CD8-positive, alpha-beta memory T cell (primary cell): ENCODE results near the gene AFG3L2. TPM values are rescaled to one million over a fixed set of nuclear protein-coding genes. Genes with fewer than 3 reads are reported as not detected.
A peak's percentile ranks its signal among the peaks of the same experiment; 100 is the strongest.

Experiments used
- CTCF ChIA-PET: fragments of 350-600 bp; sonication (Branson Sonifier 250); formaldehyde crosslinking; loops from one replicate; lab custom pipeline; 2021; ENCODE audit warnings: antibody characterized with exemption; lab: Charles Lee
- POLR2A ChIA-PET: fragments of 350-600 bp; sonication (Branson Sonifier 250); formaldehyde crosslinking; loops from one replicate; lab custom pipeline; 2021; ENCODE audit warnings: antibody characterized with exemption; lab: Charles Lee
- DNase-seq, 5 donors: peaks; one replicate each; pipeline versions ENCODE4 v3.0.0 to v3.0.0-alpha.2; 2020 to 2022; ENCODE audit warnings: mixed read lengths in 1 of 5
- H3K27ac ChIP-seq: one replicate; pipeline ENCODE4 v1.7.0; 2013; ENCODE audit warnings: low read depth, mild to moderate bottlenecking, low read length, moderate library complexity
- H3K27me3 ChIP-seq: 2 replicates; pipeline ENCODE4 v1.7.0; 2013; ENCODE audit warnings: low read length, mild to moderate bottlenecking; ENCODE audit not compliant: insufficient read depth, poor library complexity, severe bottlenecking
- H3K36me3 ChIP-seq: 2 replicates; pipeline ENCODE4 v1.7.0; 2013; ENCODE audit warnings: mild to moderate bottlenecking, low read length, moderate library complexity; ENCODE audit not compliant: insufficient read depth
- H3K4me1 ChIP-seq: 2 replicates; pipeline ENCODE4 v1.7.0; 2013; ENCODE audit warnings: mild to moderate bottlenecking, low read length, moderate library complexity; ENCODE audit not compliant: insufficient read depth
- H3K4me3 ChIP-seq: 2 replicates; pipeline ENCODE4 v1.7.0; 2013; ENCODE audit warnings: mild to moderate bottlenecking, low read length
- H3K9me3 ChIP-seq: 2 replicates; pipeline ENCODE4 v1.7.0; 2013; ENCODE audit warnings: mild to moderate bottlenecking, low read length
- H3K27ac Mint-ChIP-seq, 8 donors: one replicate each; pipeline ENCODE4 v1.8.0; 2020 to 2021; ENCODE audit warnings: mixed read lengths in 8 of 8, mild to moderate bottlenecking in 6 of 8, inconsistent platforms in 3 of 8, moderate library complexity in 3 of 8
- H3K27me3 Mint-ChIP-seq, 2 donors: one replicate each; pipeline ENCODE4 v1.8.0; 2020 to 2021; ENCODE audit warnings: mixed read lengths in 2 of 2, mild to moderate bottlenecking in 1 of 2, moderate library complexity in 1 of 2
- H3K36me3 Mint-ChIP-seq, 3 donors: one replicate each; pipeline ENCODE4 v1.8.0; 2020 to 2021; ENCODE audit warnings: mixed read lengths in 3 of 3, inconsistent platforms in 1 of 3, mild to moderate bottlenecking in 1 of 3
- H3K4me1 Mint-ChIP-seq, 3 donors: one replicate each; pipeline ENCODE4 v1.8.0; 2020 to 2021; ENCODE audit warnings: mixed read lengths in 3 of 3, inconsistent platforms in 1 of 3, mild to moderate bottlenecking in 1 of 3
- H3K4me3 Mint-ChIP-seq, 7 donors: one replicate each; pipeline ENCODE4 v1.8.0; 2020 to 2021; ENCODE audit warnings: mixed read lengths in 7 of 7, mild to moderate bottlenecking in 6 of 7, moderate library complexity in 4 of 7, inconsistent platforms in 2 of 7
- H3K9me3 Mint-ChIP-seq, 5 donors: one replicate each; pipeline ENCODE4 v1.8.0; 2020 to 2022; ENCODE audit warnings: mixed read lengths in 5 of 5, mild to moderate bottlenecking in 3 of 5, moderate library complexity in 2 of 5, inconsistent platforms in 1 of 5
- polyA plus RNA-seq: library from polyadenylated mRNA; unstranded; fragments of 300-500 nt; fragmentation: Illumina TruSeq; gene quantifications from one replicate; pipeline ENCODE4 v1.2.3, GENCODE V29; 2021
- total RNA-seq, 2 experiments: library from RNA; stranded (reverse); gene quantifications; one replicate each; pipeline ENCODE4 v1.2.3, GENCODE V29; 2021

The AFG3L2 gene
- total RNA-seq (10 to 100 TPM; 75.6 to 75.8 TPM), polyA plus RNA-seq (38.4 TPM)

GRCh38 chr18:12376754-12377555, at the start of gene AFG3L2:
Gene AFG3L2, minus strand, starts transcription at chr18:12377227. Its CDS starts 145 bp downstream, at chr18:12377082.
- H3K36me3 Mint-ChIP-seq, result peaks cover 0 to 9% (median 3%) of the 10 kb centered on the region in 3 donors
- H3K27ac Mint-ChIP-seq, result peak within 1 kb of the TSS; percentile 88 to 98 (median 95)
- no peaks in the 10 kb centered on the region for H3K9me3 ChIP-seq
- ChIA-PET POLR2A (interaction anchor here (0.6 to 1.6 kb wide), 12 partner anchors 29 to 761 kb away, joined by 3 to 24 read pairs (median 7); partner anchors contain the start of genes CEP192, CEP76, PRELID3A and PSMG2), CTCF (interaction anchor here (0.8 to 3.1 kb wide), 7 partner anchors 10 to 558 kb away, joined by 3 to 19 read pairs (median 3); partner anchors contain the start of genes CEP76, PRELID3A and PSMG2)
- no peaks in the 10 kb centered on the region for H3K27me3 ChIP-seq
- peak within 1 kb of the TSS; percentile 89 for H3K4me3 ChIP-seq
- no peaks in the 10 kb centered on the region for H3K36me3 ChIP-seq
- DNase-seq, result peak; percentile 100
- H3K4me1 Mint-ChIP-seq, result peaks cover 42 to 50% (median 46%) of the 10 kb centered on the region in 3 donors
- H3K27ac ChIP-seq, result peak within 1 kb of the TSS; percentile 95
- no peaks in the 10 kb centered on the region for H3K27me3 Mint-ChIP-seq
- peak within 1 kb of the TSS; percentile 89 to 96 (median 89) for H3K4me3 Mint-ChIP-seq
- H3K4me1 ChIP-seq, result peaks cover 45% of the 10 kb centered on the region
- peaks cover 0 to 3% (median 0%) of the 10 kb centered on the region in 5 donors for H3K9me3 Mint-ChIP-seq

GRCh38 chr18:12424252-12424651, 47.2 kb upstream of the AFG3L2 start:
- Histone ChIP-seq H3K4me1 (no peaks in the 10 kb centered on the region), H3K36me3 (no peaks in the 10 kb centered on the region), H3K9me3 (no peaks in the 10 kb centered on the region), H3K4me3 (no peak overlapping the region), H3K27ac (no peak overlapping the region), H3K27me3 (no peaks in the 10 kb centered on the region)
- ChIA-PET CTCF (no interaction called here), POLR2A (no interaction called here)
- no peak for DNase-seq
- peaks cover 0 to 7% of the 10 kb centered on the region in 2 donors for H3K27me3 Mint-ChIP-seq
- H3K9me3 Mint-ChIP-seq, result no peaks in the 10 kb centered on the region
- no peak overlapping the region for H3K4me3 Mint-ChIP-seq
- H3K4me1 Mint-ChIP-seq, result peaks cover 3 to 9% (median 5%) of the 10 kb centered on the region in 3 donors
- no peak overlapping the region for H3K27ac Mint-ChIP-seq
- H3K36me3 Mint-ChIP-seq, result no peaks in the 10 kb centered on the region

GRCh38 chr18:12423820-12424219, 46.8 kb upstream of the AFG3L2 start:
- DNase-seq, result no peak
- peaks cover 0 to 7% of the 10 kb centered on the region in 2 donors for H3K27me3 Mint-ChIP-seq
- Histone ChIP-seq H3K27me3 (no peaks in the 10 kb centered on the region), H3K27ac (no peak overlapping the region), H3K4me3 (no peak overlapping the region), H3K9me3 (no peaks in the 10 kb centered on the region), H3K4me1 (no peaks in the 10 kb centered on the region), H3K36me3 (no peaks in the 10 kb centered on the region)
- CTCF ChIA-PET, result no interaction called here
- no peaks in the 10 kb centered on the region for H3K36me3 Mint-ChIP-seq
- POLR2A ChIA-PET, result no interaction called here
- H3K9me3 Mint-ChIP-seq, result no peaks in the 10 kb centered on the region
- H3K4me3 Mint-ChIP-seq, result no peak overlapping the region
- H3K27ac Mint-ChIP-seq, result no peak overlapping the region
- H3K4me1 Mint-ChIP-seq, result peaks cover 3 to 9% (median 5%) of the 10 kb centered on the region in 3 donors

GRCh38 chr18:12423393-12423792, 46.4 kb upstream of the AFG3L2 start:
- no peak for DNase-seq
- Histone ChIP-seq H3K36me3 (no peaks in the 10 kb centered on the region), H3K4me3 (no peak overlapping the region), H3K9me3 (no peaks in the 10 kb centered on the region), H3K27ac (no peak overlapping the region), H3K27me3 (no peaks in the 10 kb centered on the region), H3K4me1 (no peaks in the 10 kb centered on the region)
- Mint-ChIP-seq H3K9me3 (no peaks in the 10 kb centered on the region), H3K27me3 (peaks cover 0 to 7% of the 10 kb centered on the region in 2 donors), H3K4me1 (peaks cover 5 to 13% (median 6%) of the 10 kb centered on the region in 3 donors), H3K27ac (no peak overlapping the region), H3K36me3 (no peaks in the 10 kb centered on the region), H3K4me3 (no peak overlapping the region)
- POLR2A ChIA-PET, result no interaction called here
- CTCF ChIA-PET, result no interaction called here

GRCh38 chr18:12422936-12423335, 45.9 kb upstream of the AFG3L2 start:
- Mint-ChIP-seq H3K4me3 (no peak overlapping the region), H3K27me3 (peaks cover 0 to 7% of the 10 kb centered on the region in 2 donors), H3K9me3 (no peaks in the 10 kb centered on the region), H3K4me1 (peaks cover 5 to 15% (median 6%) of the 10 kb centered on the region in 3 donors), H3K36me3 (no peaks in the 10 kb centered on the region), H3K27ac (no peak overlapping the region)
- Histone ChIP-seq H3K27ac (no peak overlapping the region), H3K4me1 (no peaks in the 10 kb centered on the region), H3K27me3 (no peaks in the 10 kb centered on the region), H3K36me3 (no peaks in the 10 kb centered on the region), H3K9me3 (no peaks in the 10 kb centered on the region), H3K4me3 (no peak overlapping the region)
- POLR2A ChIA-PET, result no interaction called here
- DNase-seq, result no peak
- CTCF ChIA-PET, result no interaction called here

GRCh38 chr18:12421732-12422131, 44.7 kb upstream of the AFG3L2 start:
- no peak overlapping the region for H3K4me3 ChIP-seq
- ChIA-PET POLR2A (no interaction called here), CTCF (no interaction called here)
- no peaks in the 10 kb centered on the region for H3K9me3 ChIP-seq
- H3K4me3 Mint-ChIP-seq, result peak overlapping the region in 3 of 7 donors; percentile 63 to 71 (median 64)
- peaks cover 5 to 15% (median 6%) of the 10 kb centered on the region in 3 donors for H3K4me1 Mint-ChIP-seq
- no peaks in the 10 kb centered on the region for H3K27me3 ChIP-seq
- no peak for DNase-seq
- no peaks in the 10 kb centered on the region for H3K36me3 ChIP-seq
- H3K27ac ChIP-seq, result no peak overlapping the region
- no peak overlapping the region for H3K27ac Mint-ChIP-seq
- H3K27me3 Mint-ChIP-seq, result peaks cover 0 to 7% of the 10 kb centered on the region in 2 donors
- H3K36me3 Mint-ChIP-seq, result no peaks in the 10 kb centered on the region
- H3K4me1 ChIP-seq, result no peaks in the 10 kb centered on the region
- no peaks in the 10 kb centered on the region for H3K9me3 Mint-ChIP-seq

- peak overlapping the region; percentile 63 to 79 (median 71) for H3K4me3 Mint-ChIP-seq
- POLR2A ChIA-PET, result no interaction called here
- H3K4me1 Mint-ChIP-seq, result peaks cover 5 to 15% (median 6%) of the 10 kb centered on the region in 3 donors
- H3K27me3 Mint-ChIP-seq, result peaks cover 0 to 7% of the 10 kb centered on the region in 2 donors
- peak overlapping the region in 1 of 8 donors; percentile 42 for H3K27ac Mint-ChIP-seq
- no peaks in the 10 kb centered on the region for H3K9me3 Mint-ChIP-seq
- CTCF ChIA-PET, result interaction anchor here (0.6 kb wide), 1 partner anchor 241 kb away, joined by 3 read pairs; no protein-coding TSS in a partner anchor
- H3K4me3 ChIP-seq, result no peak overlapping the region
- H3K27me3 ChIP-seq, result no peaks in the 10 kb centered on the region
- no peaks in the 10 kb centered on the region for H3K4me1 ChIP-seq
- no peaks in the 10 kb centered on the region for H3K36me3 ChIP-seq
- DNase-seq, result no peak
- H3K36me3 Mint-ChIP-seq, result no peaks in the 10 kb centered on the region
- H3K9me3 ChIP-seq, result no peaks in the 10 kb centered on the region
- H3K27ac ChIP-seq, result no peak overlapping the region
Observed at GRCh38 chr18:12420821-12421421, 43.9 kb upstream of the AFG3L2 start.

- no peaks in the 10 kb centered on the region for H3K9me3 ChIP-seq
- H3K27ac Mint-ChIP-seq, result no peak overlapping the region
- no peak for DNase-seq
- H3K4me1 Mint-ChIP-seq, result peaks cover 5 to 15% (median 6%) of the 10 kb centered on the region in 3 donors
- H3K27ac ChIP-seq, result no peak overlapping the region
- POLR2A ChIA-PET, result no interaction called here
- CTCF ChIA-PET, result no interaction called here
- no peaks in the 10 kb centered on the region for H3K4me1 ChIP-seq
- H3K27me3 ChIP-seq, result no peaks in the 10 kb centered on the region
- peaks cover 0 to 3% of the 10 kb centered on the region in 2 donors for H3K27me3 Mint-ChIP-seq
- no peaks in the 10 kb centered on the region for H3K36me3 Mint-ChIP-seq
- peak overlapping the region in 1 of 7 donors; percentile 45 for H3K4me3 Mint-ChIP-seq
- H3K9me3 Mint-ChIP-seq, result no peaks in the 10 kb centered on the region
- H3K4me3 ChIP-seq, result no peak overlapping the region
- H3K36me3 ChIP-seq, result no peaks in the 10 kb centered on the region
Observed at GRCh38 chr18:12417687-12418086, 40.7 kb upstream of the AFG3L2 start.
